Endothelial cell (in vitro differentiated cells): ENCODE measurements around the gene CNOT9. TPM values are rescaled to one million over a fixed set of nuclear protein-coding genes. Genes with fewer than 3 reads are reported as not detected.
A peak's percentile ranks its signal among the peaks of the same experiment; 100 is the strongest.

Source experiments
- DNase-seq: peaks from one replicate; pipeline ENCODE4 v3.0.0; 2021; ENCODE audit warnings: low spot score
- H3K27ac Mint-ChIP-seq: one replicate; pipeline ENCODE4 v1.8.0; 2021; ENCODE audit warnings: mixed read lengths, inconsistent platforms; ENCODE audit not compliant: unreplicated experiment
- H3K27me3 Mint-ChIP-seq: one replicate; pipeline ENCODE4 v1.8.0; 2021; ENCODE audit warnings: mild to moderate bottlenecking, moderate library complexity, mixed read lengths, inconsistent platforms; ENCODE audit not compliant: unreplicated experiment
- H3K36me3 Mint-ChIP-seq: one replicate; pipeline ENCODE4 v1.8.0; 2021; ENCODE audit warnings: mild to moderate bottlenecking, low read depth, mixed read lengths, inconsistent platforms; ENCODE audit not compliant: unreplicated experiment
- H3K4me1 Mint-ChIP-seq: one replicate; pipeline ENCODE4 v1.8.0; 2021; ENCODE audit warnings: mild to moderate bottlenecking, mixed read lengths, inconsistent platforms; ENCODE audit not compliant: unreplicated experiment
- H3K4me3 Mint-ChIP-seq: one replicate; pipeline ENCODE4 v1.8.0; 2021; ENCODE audit warnings: mild to moderate bottlenecking, mixed read lengths, inconsistent platforms; ENCODE audit not compliant: unreplicated experiment
- H3K9me3 Mint-ChIP-seq: one replicate; pipeline ENCODE4 v1.8.0; 2021; ENCODE audit warnings: mixed read lengths, inconsistent platforms; ENCODE audit not compliant: unreplicated experiment
- total RNA-seq: library from RNA; stranded (reverse); fragmentation: NEBNext Ultra II Directional; extraction: Animal tissue kit (Norgen Biotek cat#: 25700); gene quantifications from one replicate; pipeline ENCODE4 v1.2.1, GENCODE V29; 2021; ENCODE audit not compliant: unreplicated experiment
- TF ChIP-seq, protein P1 (sequence below): fragments of 200-600 bp; sonication (generic); IDR thresholded peaks from one replicate; pipeline ENCODE4 v1.5.0; 2021; ENCODE audit warnings: antibody characterized with exemption; ENCODE audit not compliant: unreplicated experiment

CNOT9 gene
- total RNA-seq, 1 donor from 2014 or later = 56.1 TPM

GRCh38 chr2:218631837-218632236, 63.2 kb downstream of the CNOT9 start:
- Mint-ChIP-seq H3K9me3 (no peaks in the 10 kb centered on the region), H3K27ac (peak overlapping the region; percentile 94), H3K36me3 (peaks cover 51% of the 10 kb centered on the region), H3K27me3 (peaks cover 10% of the 10 kb centered on the region), H3K4me1 (peaks cover 49% of the 10 kb centered on the region), H3K4me3 (peak overlapping the region; percentile 56)
- TF ChIP-seq, protein P1, sequence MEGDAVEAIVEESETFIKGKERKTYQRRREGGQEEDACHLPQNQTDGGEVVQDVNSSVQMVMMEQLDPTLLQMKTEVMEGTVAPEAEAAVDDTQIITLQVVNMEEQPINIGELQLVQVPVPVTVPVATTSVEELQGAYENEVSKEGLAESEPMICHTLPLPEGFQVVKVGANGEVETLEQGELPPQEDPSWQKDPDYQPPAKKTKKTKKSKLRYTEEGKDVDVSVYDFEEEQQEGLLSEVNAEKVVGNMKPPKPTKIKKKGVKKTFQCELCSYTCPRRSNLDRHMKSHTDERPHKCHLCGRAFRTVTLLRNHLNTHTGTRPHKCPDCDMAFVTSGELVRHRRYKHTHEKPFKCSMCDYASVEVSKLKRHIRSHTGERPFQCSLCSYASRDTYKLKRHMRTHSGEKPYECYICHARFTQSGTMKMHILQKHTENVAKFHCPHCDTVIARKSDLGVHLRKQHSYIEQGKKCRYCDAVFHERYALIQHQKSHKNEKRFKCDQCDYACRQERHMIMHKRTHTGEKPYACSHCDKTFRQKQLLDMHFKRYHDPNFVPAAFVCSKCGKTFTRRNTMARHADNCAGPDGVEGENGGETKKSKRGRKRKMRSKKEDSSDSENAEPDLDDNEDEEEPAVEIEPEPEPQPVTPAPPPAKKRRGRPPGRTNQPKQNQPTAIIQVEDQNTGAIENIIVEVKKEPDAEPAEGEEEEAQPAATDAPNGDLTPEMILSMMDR = no peak
- no peak for DNase-seq

GRCh38 chr2:218635719-218636118, 67.1 kb downstream of the CNOT9 start:
- peak overlapping the region; percentile 16 for H3K27ac Mint-ChIP-seq
- H3K27me3 Mint-ChIP-seq = peaks cover 6% of the 10 kb centered on the region
- H3K4me3 Mint-ChIP-seq = peak overlapping the region; percentile 32
- DNase-seq = no peak
- peaks cover 69% of the 10 kb centered on the region for H3K36me3 Mint-ChIP-seq
- TF ChIP-seq, protein P1 = no peak
- no peaks in the 10 kb centered on the region for H3K9me3 Mint-ChIP-seq
- H3K4me1 Mint-ChIP-seq = peaks cover 44% of the 10 kb centered on the region

DNA sequence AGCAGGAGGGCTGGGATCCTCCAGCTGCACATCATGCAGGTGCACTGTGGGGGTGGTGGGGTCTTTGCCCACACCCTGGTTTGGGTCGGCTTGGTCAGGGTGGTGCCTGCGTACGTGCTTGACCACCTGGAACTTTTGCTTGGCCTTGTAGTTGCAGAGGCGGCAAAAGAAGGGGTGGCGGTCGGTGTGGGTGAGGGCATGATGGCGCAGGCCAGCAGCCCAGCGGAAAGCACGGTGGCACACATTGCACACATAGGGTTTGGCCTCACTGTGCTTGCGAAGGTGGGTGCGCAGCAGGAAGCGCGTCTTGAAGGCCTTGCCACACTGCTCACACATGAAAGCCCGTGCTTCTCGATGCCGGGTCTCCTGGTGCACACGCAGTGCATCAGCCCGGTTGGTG, 69.7 kb downstream of the CNOT9 start:
- Mint-ChIP-seq H3K9me3 (no peaks in the 10 kb centered on the region), H3K27me3 (peaks cover 5% of the 10 kb centered on the region), H3K4me1 (peaks cover 39% of the 10 kb centered on the region), H3K4me3 (no peak overlapping the region), H3K36me3 (peaks cover 56% of the 10 kb centered on the region), H3K27ac (no peak overlapping the region)
- DNase-seq = no peak
- TF ChIP-seq, protein P1 = no peak

DNA sequence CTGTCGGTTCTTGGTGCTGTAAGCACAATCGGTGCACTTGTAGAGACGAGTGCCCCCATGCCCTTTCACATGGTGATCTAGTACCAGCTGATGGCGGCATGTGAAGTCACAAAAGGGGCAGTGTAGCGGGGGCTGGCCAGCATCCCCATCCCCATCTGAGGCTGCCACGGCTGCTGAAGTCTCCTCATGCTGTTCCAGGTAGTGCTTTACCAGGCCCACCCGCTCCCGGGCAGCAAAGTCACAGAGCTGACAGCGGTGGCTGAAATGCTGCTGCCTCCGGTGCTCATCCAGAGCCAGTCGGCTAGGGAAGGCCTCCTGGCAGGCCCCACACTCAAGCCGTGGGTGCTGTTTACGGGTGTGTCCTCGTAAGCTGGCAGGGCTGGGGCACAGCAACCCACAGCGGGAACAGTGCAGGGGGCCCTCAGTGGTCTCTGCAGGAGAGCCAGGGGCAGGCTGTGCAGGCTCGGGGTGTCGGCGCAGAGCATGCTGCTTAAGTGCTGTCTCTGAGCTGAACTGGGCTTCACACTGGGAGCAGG, 73.5 kb downstream of the CNOT9 start:
- peak overlapping the region; percentile 61 for H3K27ac Mint-ChIP-seq

GRCh38 chr2:218642786-218643185, 74.1 kb downstream of the CNOT9 start:
- DNase-seq = no peak
- Mint-ChIP-seq H3K36me3 (peaks cover 27% of the 10 kb centered on the region), H3K9me3 (no peaks in the 10 kb centered on the region), H3K27me3 (peaks cover 6% of the 10 kb centered on the region), H3K4me3 (no peak overlapping the region), H3K4me1 (peaks cover 11% of the 10 kb centered on the region), H3K27ac (peak overlapping the region; percentile 36)
- TF ChIP-seq, protein P1 = no peak

More for the DNA sequence above, 73.5 kb downstream of the CNOT9 start:
- no peak for DNase-seq
- peaks cover 11% of the 10 kb centered on the region for H3K4me1 Mint-ChIP-seq
- H3K4me3 Mint-ChIP-seq = peak overlapping the region; percentile 24
- H3K27me3 Mint-ChIP-seq = peaks cover 6% of the 10 kb centered on the region
- peaks cover 31% of the 10 kb centered on the region for H3K36me3 Mint-ChIP-seq
- TF ChIP-seq, protein P1 = no peak
- H3K9me3 Mint-ChIP-seq = no peaks in the 10 kb centered on the region
